ENCODE data around the gene RELL1.

- TF ChIP-seq CTCF (IDR thresholded peaks at IDR 0.05) = no peak
- no peak for TF ChIP-seq POLR2A (IDR thresholded peaks at IDR 0.05)
These were observed 13.8 kb upstream of the RELL1 start for GRCh38 chr4:37699868-37700481.
